Measurements from ENCODE around the gene NME9.
A peak's percentile ranks its signal among the peaks of the same experiment; 100 is the strongest.

NME9 gene

DNA sequence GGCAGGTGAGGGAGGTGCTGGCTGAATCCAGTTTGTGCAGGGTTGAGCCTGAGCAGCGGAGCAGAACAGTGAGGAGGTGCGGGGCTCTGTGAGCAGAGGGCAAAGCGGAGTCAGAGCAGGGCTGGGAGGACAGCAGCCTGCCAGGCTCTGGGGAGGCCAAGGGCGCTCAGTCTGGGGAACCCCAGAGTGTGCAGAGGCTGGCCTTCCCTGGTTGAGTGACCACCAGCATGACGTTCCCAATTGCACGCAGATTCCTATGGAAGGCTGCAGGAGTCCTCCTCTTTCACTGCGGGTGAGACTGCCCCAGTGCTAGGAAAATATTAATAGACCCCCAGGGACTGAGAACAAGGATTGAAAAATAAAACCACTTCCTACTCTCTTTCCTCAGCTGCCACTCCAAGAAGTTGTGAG, 31.9 kb upstream of the NME9 start:
- DNase-seq: no peak

GRCh38 chr3:138360869-138361525, 31.3 kb upstream of the NME9 start:
- DNase-seq: no peak

- DNase-seq: no peak
These were observed 30.5 kb upstream of the NME9 start for GRCh38 chr3:138359919-138360868.

- no peak for DNase-seq
These were observed 29.7 kb upstream of the NME9 start for GRCh38 chr3:138359148-138359918.

DNA sequence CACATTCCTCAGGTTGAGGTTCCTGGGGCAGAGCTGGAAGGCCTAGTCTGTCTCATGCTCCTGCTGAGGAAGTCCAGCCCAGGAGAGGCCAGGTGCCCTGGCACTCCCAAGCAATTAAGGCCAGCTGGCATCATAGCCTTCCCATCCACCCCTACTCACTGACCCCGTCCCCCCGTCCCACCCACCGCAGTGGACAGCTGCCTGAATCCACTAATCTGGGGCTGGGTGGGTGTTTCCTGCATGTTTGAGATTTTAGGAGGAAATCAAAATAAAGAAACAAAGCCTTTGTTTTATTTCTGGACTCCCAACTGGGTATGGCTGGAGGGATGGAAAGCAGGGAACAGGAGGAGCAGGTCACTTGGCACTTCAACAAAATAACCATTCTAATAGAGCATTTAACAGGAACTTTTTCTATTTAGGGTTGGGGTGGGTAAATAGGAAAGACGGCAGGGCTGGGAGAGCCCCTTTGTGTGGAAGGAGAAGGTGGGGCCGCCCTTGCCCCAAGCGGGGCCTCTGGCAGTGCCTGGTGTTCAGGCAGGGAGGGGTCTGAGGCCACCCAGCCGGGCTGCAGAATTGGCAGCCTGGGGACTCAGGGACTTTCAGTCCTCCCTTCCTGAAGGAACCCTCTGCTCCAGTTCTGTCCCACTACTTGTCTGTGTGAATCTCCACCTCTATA, 27.2 kb upstream of the NME9 start:
- DNase-seq: no peak

- DNase-seq: no peak
These were observed 25.4 kb upstream of the NME9 start for GRCh38 chr3:138355071-138355470.

- DNase-seq: no peak
These were observed 24.7 kb upstream of the NME9 start for GRCh38 chr3:138354376-138354775.

GRCh38 chr3:138351916-138352550, 22.4 kb upstream of the NME9 start:
- DNase-seq: no peak

DNA sequence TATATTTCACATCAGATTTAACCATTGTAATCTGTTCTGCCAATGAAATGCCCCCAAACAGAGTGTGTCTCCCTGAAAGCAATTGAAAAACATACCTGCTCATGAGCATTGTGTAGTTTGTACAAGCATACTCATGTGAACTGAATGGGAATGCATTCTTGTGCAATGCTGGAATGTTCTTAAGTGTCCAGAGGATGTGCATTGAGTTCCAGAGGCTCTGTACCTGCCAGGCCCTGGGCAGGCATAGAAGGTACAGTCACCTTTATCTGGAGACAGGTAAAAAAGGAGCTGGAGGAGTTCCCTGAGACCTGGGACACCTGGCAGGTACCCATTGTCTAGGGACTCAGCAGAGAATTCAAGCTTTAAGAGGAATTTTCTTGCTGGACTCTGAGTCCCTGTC, 21.5 kb upstream of the NME9 start:
- no peak for DNase-seq

DNA sequence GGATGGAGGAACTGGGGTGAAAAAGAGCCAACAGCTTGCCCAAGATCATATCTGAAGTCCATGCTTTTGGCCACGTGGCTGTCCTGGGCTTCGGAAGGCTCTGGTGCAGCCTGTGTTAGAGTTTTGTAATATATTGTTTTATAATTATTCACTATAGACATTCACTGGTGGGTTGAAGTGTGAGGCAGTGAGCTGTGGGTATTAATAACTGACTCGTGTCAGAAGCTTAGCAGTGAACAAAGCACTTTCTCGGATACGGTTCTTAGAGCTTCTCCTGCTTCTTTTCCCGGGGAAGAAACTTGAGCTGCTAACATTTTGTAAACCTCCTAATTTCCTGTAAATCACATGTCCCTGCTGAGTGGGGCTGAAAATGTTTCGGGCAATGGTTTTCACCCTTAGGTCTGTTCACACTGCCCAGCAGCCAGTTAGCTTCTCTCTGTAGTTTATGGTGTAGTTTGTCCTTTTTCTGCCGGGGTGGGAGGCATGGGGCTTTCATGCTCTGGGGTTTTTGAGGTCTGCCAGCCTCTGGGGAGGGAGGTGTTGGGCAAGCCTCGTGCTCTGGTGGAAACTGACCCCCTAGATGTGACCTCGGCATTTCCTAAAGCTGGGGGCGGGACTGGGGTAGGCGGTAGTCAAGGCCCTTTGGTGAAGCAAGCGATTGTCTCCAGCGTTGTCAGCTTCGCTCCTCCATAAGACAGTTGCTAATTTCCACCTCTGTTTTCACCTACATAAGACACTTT, 20.4 kb upstream of the NME9 start:
- no peak for DNase-seq

GRCh38 chr3:138348754-138349739, 19.4 kb upstream of the NME9 start:
- no peak for DNase-seq

DNA sequence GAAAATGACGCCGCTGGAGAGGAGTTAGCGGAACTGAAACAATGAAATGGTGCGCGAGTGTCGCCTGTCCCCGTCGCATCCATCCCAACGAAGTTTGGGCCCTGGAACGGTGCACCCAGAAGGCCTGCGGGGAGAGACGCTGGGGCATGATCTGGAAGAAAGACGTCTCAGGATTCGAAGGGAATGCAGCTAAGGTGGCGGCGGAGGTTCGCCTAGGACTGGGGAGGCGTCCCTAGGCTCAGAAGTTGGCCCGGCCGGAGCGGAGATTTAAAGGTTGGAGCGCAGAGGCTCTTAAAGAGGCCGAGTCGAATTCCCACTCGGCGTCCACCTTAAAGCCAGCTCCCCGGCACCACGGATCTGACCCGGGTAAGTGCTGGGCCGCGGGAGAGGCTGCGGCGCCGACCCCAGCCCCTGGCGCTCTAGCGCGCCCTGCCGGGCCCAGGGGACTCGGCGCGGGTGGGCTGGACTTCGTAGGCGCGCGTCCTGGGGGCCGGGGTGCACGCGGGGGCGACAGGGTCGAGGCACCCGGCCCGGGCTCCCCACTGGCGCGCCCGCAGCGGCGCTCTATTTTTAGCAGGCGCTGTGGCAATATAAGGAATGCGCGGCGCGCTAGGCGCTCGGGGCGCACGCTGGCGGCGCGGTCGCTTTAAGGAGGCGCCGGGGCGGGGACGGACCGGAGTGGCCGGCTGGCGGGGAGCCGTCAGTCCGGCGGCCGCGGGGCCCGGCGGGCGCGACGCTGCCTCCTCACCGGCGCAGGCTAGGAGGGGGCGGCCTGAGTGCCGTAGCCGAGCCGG, 18.5 kb upstream of the NME9 start, which contains the start of gene MRAS:
TSS of gene MRAS (plus strand) at position 620 of the 794 bp plus-strand sequence. CDS start 24,305 bp downstream, outside the sequence.
- DNase-seq: peak; percentile 20

- no peak for DNase-seq
These were observed 15.1 kb upstream of the NME9 start for GRCh38 chr3:138344754-138345153.

- DNase-seq: no peak
These were observed 10.9 kb upstream of the NME9 start for GRCh38 chr3:138340511-138340910.

DNA sequence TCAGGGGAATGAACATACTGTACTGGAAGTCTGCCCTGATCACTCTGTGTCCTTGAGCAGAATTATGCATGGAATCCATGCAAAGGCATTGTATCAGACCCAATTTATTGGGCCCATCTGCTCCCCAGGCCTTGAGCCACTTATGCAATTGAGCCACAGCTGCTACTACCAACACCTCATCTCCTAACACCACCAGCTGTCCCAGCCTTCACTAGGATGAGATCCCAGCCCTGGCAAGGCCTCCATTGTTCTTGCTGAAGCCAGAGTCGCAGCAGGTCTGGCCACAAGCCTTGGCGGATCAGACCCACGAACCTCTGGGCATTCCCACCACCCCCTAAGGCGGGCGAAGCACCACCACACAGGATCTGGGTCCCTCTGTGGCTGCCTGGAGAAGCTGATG, 9.2 kb upstream of the NME9 start:
- no peak for DNase-seq

- no peak for DNase-seq
These were observed 8.6 kb upstream of the NME9 start for GRCh38 chr3:138338244-138338643.

GRCh38 chr3:138336454-138336999, 6.9 kb upstream of the NME9 start:
- no peak for DNase-seq

DNA sequence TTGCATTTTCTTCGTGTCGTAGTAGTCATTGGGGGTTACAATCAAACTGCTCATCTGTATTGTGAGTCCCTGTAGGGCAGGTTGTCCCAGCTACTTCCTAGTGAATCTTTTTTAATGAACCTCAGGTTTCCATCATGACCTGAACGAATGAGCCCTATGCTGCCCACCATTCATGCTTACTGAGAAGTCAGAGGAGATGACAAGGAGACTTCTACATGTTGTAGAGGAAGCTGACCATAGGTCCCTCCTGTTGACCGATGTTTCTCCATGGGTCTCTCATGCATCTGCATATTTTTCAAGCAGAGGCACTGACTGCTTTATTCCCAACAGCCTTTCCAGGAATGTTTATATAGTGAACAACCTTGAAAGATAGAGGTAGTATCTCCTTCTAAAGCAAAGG, 5.0 kb upstream of the NME9 start:
- DNase-seq: no peak

DNA sequence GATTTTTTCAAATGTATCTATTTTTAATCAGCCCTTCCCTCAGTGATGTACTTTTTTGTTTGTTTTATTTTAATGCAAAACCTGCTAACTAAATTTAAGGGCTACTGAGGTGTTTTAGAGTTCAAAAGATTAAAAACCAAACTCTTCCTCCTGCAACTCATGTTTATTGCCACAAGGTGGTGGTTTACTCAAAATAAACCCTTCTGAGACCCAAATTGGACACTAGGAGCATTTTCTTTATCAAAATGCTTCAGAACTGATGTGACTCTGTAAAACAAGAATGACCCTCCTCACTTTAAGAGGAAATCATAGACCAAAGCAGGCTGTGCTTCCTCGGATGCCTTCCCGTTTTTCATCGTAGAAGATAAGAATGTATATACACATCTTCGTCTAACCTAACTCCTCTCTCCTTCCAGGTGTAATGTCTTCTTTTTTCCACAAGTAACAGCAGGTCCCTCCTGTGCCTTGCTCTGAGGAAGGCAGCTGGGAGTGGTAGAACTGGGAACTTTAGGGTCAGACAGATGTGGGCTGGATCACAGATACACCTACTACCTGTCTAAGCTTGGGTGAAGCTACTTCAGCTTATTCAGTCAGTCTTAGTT, 2.9 kb upstream of the NME9 start:
- peak; percentile 33 for DNase-seq
